ENCODE results near the gene GMDS. TPM values are rescaled to one million over a fixed set of nuclear protein-coding genes. Genes with fewer than 3 reads are reported as not detected.

Gene GMDS
- total and polyA plus RNA-seq, 2 of the 4 experiments (the other 2 are of a cell fraction), result 7.3 to 21.9 TPM

GRCh38 chr6:1947922-1948321 is 297.5 kb downstream of the GMDS start:
- Histone ChIP-seq H4K8ac (ENCODE audit: low read depth in 2 of 2, low read length in 2 of 2) (no peak overlapping the region), H3K27ac (ENCODE audit: insufficient read depth, low read length) (no peak overlapping the region), H2BK120ac (ENCODE audit: low read depth, low read length) (no peak overlapping the region), H3K23ac (ENCODE audit: low read depth, low read length) (no peak overlapping the region), H2AK9ac (replicated peaks; ENCODE audit: low read depth, low read length, poor library complexity) (no peak overlapping the region), H2AFZ (replicated peaks; ENCODE audit: low read length, poor library complexity) (no peak overlapping the region), H3K79me1 (ENCODE audit: low read depth in 1 of 2, low read length in 2 of 2) (no peaks in the 10 kb centered on the region), H2AK5ac (ENCODE audit: low read depth, low read length) (no peak overlapping the region), H3K4ac (ENCODE audit: low read depth, low read length) (no peak overlapping the region), H4K91ac (ENCODE audit: insufficient read depth, low read depth, low read length) (no peak overlapping the region), H2BK15ac (ENCODE audit: low read depth, low read length) (no peak overlapping the region), H4K5ac (ENCODE audit: low read depth, low read length) (no peak overlapping the region), H2BK5ac (ENCODE audit: low read depth, low read length, poor library complexity, severe bottlenecking) (no peak overlapping the region), H3K4me2 (ENCODE audit: low read depth, low read length) (no peak overlapping the region), H3K4me3 (ENCODE audit: insufficient read depth, low read depth, low read length) (no peak overlapping the region), H3K9me3 (ENCODE audit: control insufficient read depth, insufficient read depth, low read length) (no peaks in the 10 kb centered on the region), H4K20me1 (ENCODE audit: insufficient read depth, low read length) (no peaks in the 10 kb centered on the region), H3K56ac (ENCODE audit: extremely low read depth, insufficient read depth, low read length) (no peak overlapping the region), H3K9ac (ENCODE audit: low read depth, low read length) (no peak overlapping the region), H3K36me3 (ENCODE audit: control insufficient read depth, insufficient read depth, low read length) (no peaks in the 10 kb centered on the region), H3K4me1 (ENCODE audit: control insufficient read depth, insufficient read depth, low read length) (peaks cover 2% of the 10 kb centered on the region; the same call in 1 of the 2 replicates), H3K14ac (replicated peaks; ENCODE audit: low read depth, low read length) (no peak overlapping the region), H3K18ac (ENCODE audit: low read depth, low read length) (no peak overlapping the region), H3K9me1 (ENCODE audit: insufficient read depth, low read length) (no peaks in the 10 kb centered on the region; the same call in 1 of the 2 replicates), H2BK20ac (ENCODE audit: low read depth, low read length) (no peak overlapping the region), H3K27me3 (ENCODE audit: control insufficient read depth, insufficient read depth, low read length) (no peaks in the 10 kb centered on the region)
- no TSS peak for BruUV-seq (replicated peaks)
- POLR2A ChIA-PET (ENCODE audit: unreplicated experiment), result no interaction called here
- intact Hi-C loops (cut with micrococcal nuclease), result no loop called here
- in situ Hi-C loops (cut with MboI; ENCODE audit: low sequenced_read_pairs), result no loop called here
- DNase-seq (no peak), ATAC-seq (ENCODE audit: low read depth) (no peak)
- no CpG with 5 or more reads among the region's 4 CpGs for WGBS, 2 experiments (ENCODE audit: extremely low coverage in 2 of 2, insufficient read length in 1 of 2)
- no peak for TF ChIP-seq RCOR1 (IDR thresholded peaks at IDR 0.05; ENCODE audit: insufficient replicate concordance, low read length)
- TF ChIP-seq MAFK (IDR thresholded peaks at IDR 0.05; ENCODE audit: low read depth, low read length), result no peak
- TF ChIP-seq CTCF (conservative IDR thresholded peaks at IDR 0.05; ENCODE audit: low read depth, low read length), result no peak
- no peak for TF ChIP-seq ELK1 (IDR thresholded peaks at IDR 0.05; ENCODE audit: borderline replicate concordance, low read depth, low read length)
- no peak for TF ChIP-seq CEBPB (IDR thresholded peaks at IDR 0.05; ENCODE audit: low read depth, low read length)
- TF ChIP-seq MAZ (IDR thresholded peaks at IDR 0.05; ENCODE audit: borderline replicate concordance, low read depth, low read length), result no peak
- no peak for TF ChIP-seq CHD1 (IDR thresholded peaks at IDR 0.05; ENCODE audit: low read depth, low read length)
- TF ChIP-seq USF2 (IDR thresholded peaks at IDR 0.05; ENCODE audit: low read depth, low read length), result no peak
- no peak for TF ChIP-seq FOS (IDR thresholded peaks at IDR 0.05; ENCODE audit: low read depth, low read length)
- TF ChIP-seq MXI1 (IDR thresholded peaks at IDR 0.05; ENCODE audit: borderline replicate concordance, low read depth, low read length), result no peak
- no peak for TF ChIP-seq POLR2A (IDR thresholded peaks at IDR 0.05; ENCODE audit: low read depth, low read length)
- no peak for TF ChIP-seq BHLHE40 (IDR thresholded peaks at IDR 0.05; ENCODE audit: low read depth, low read length)
- CTCF ChIA-PET, result no interaction called here
- dilution Hi-C loops (cut with HindIII; ENCODE audit: low sequenced_read_pairs, unreplicated experiment), result no loop called here
